Panc1 (cell line): ENCODE measurements around the gene NOA1. TPM values are rescaled to one million over a fixed set of nuclear protein-coding genes. Genes with fewer than 3 reads are reported as not detected.

Experiments
- ATAC-seq: fragments of 200-7000 bp; cut with Tn5 transposase; 2 replicates; pipeline ENCODE4 v1.9.1; 2020; ENCODE audit warnings: mild to moderate bottlenecking, moderate library complexity
- BruUV-seq: library from RNA; stranded (reverse); fragments of 400-500 nt; replicated peaks from 2 replicates; lab custom pipeline; 2021; lab: Mats Ljungman, UMichigan
- CTCF ChIA-PET: fragments of 300-600 bp; sonication (Branson Sonifier 250); formaldehyde crosslinking; loops from one replicate; lab custom pipeline; 2022; ENCODE audit warnings: antibody characterized with exemption; lab: Charles Lee
- POLR2A ChIA-PET: fragments of 300-600 bp; sonication (Branson Sonifier 250); formaldehyde crosslinking; loops from one replicate; lab custom pipeline; 2022; ENCODE audit warnings: antibody characterized with exemption; lab: Charles Lee
- DNase-seq: peaks from one replicate; pipeline ENCODE4 v3.0.0-alpha.2; 2010; ENCODE audit warnings: low read depth, low spot score
- H3K27ac ChIP-seq: 2 replicates; pipeline ENCODE4 v1.5.1; 2011; ENCODE audit warnings: mild to moderate bottlenecking, low read length, inconsistent platforms
- H3K27me3 ChIP-seq: fragments of 200-500 bp; sonication (Bioruptor generic); 2 replicates; pipeline ENCODE4 v1.6.0; 2014; ENCODE audit warnings: low read length, inconsistent platforms; ENCODE audit not compliant: control insufficient read depth, insufficient read depth
- H3K36me3 ChIP-seq: fragments of 200-500 bp; sonication (Bioruptor generic); 2 replicates; pipeline ENCODE4 v1.5.1; 2014; ENCODE audit warnings: inconsistent platforms, mild to moderate bottlenecking, low read length, moderate library complexity; ENCODE audit not compliant: control insufficient read depth, insufficient read depth
- H3K4me1 ChIP-seq: 2 replicates; pipeline ENCODE4 v1.5.1; 2011; ENCODE audit warnings: inconsistent platforms, mild to moderate bottlenecking, low read length, moderate library complexity; ENCODE audit not compliant: control insufficient read depth, insufficient read depth
- H3K4me3 ChIP-seq, 2 experiments: 2 replicates each; pipeline ENCODE4 v1.5.1; 2011 to 2012; ENCODE audit warnings: low read depth in 2 of 2, low read length in 2 of 2, mild to moderate bottlenecking in 2 of 2, inconsistent platforms in 1 of 2, moderate library complexity in 1 of 2
- H3K9me3 ChIP-seq: fragments of 200-500 bp; sonication (Bioruptor generic); 2 replicates; pipeline ENCODE4 v1.5.1; 2014; ENCODE audit warnings: low read depth, mild to moderate bottlenecking, inconsistent platforms, low read length, moderate library complexity; ENCODE audit not compliant: control insufficient read depth, insufficient read depth
- CTCF ChIP-seq: fragments of 450-650 bp; IDR thresholded peaks from 2 replicates; pipeline ENCODE4 v1.5.1; 2017; ENCODE audit warnings: mild to moderate bottlenecking
- POLR2AphosphoS5 ChIP-seq: IDR thresholded peaks from 2 replicates; pipeline ENCODE4 v1.6.1; 2012; ENCODE audit warnings: mild to moderate bottlenecking, low read depth, low read length, moderate library complexity
- SIN3A ChIP-seq: IDR thresholded peaks from 2 replicates; pipeline ENCODE4 v1.6.1; 2012; ENCODE audit warnings: low read depth, mild to moderate bottlenecking, low read length, moderate library complexity, borderline replicate concordance; ENCODE audit not compliant: insufficient read depth
- TCF7L2 ChIP-seq: IDR thresholded peaks from 2 replicates; pipeline ENCODE4 v1.6.1; 2011; ENCODE audit warnings: mild to moderate bottlenecking, low read depth, low read length, inconsistent platforms
- in situ Hi-C: cut with HindIII; loops from 2 replicates; pipeline ENCODE4 v1.10.0; 2016; ENCODE audit warnings: low sequenced_read_pairs, low pct_unique_long_range_greater_than_20kb
- intact Hi-C: fragments of 100-400 bp; cut with micrococcal nuclease; formaldehyde crosslinking; loops from one replicate; pipeline ENCODE4 v1.10.0; 2022; ENCODE audit not compliant: unreplicated experiment
- total RNA-seq: library from RNA; stranded (reverse); gene quantifications from one replicate; pipeline ENCODE4 v1.2.1, GENCODE V29; 2021; ENCODE audit not compliant: unreplicated experiment
- TF ChIP-seq, protein P1 (sequence below), 2 experiments: IDR thresholded peaks; 2 replicates each; pipeline ENCODE4 v1.6.1; 2011 to 2012; ENCODE audit warnings: low read depth in 2 of 2, control low read depth in 1 of 2, low read length in 1 of 2, mild to moderate bottlenecking in 1 of 2, moderate library complexity in 1 of 2; ENCODE audit not compliant: insufficient read depth in 1 of 2

The NOA1 gene
- total RNA-seq, 1 experiment from 2014 or later: 11.8 TPM

DNA sequence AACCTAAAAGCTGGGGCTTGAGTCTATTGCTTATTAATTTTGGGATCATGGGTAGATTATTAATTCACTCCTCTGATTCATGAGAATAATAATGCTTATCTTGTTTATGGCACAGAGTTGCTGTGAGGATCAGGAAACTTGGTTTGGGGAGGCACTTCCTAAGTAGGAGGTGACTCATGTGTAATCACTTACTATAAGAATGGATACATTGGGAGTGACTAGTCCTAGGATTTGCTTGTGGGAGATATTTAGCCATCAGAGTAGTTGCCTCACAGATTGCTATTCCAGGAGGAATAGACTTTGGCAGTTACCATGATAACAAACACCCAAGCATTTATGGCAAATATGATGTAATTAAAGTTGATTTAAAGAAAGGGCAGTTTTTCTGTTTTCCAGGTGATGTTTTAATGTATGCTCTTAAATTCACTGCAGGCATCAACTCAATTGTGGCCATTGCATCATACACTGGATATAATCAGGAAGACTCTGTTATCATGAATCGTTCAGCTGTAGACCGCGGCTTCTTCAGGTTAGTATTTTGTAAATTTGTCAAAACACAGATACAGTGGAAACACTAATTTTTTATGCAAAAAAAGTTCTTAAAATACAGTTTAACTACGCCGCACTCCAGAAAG, 43.2 kb upstream of the NOA1 start:
- no peaks in the 10 kb centered on the region for H3K9me3 ChIP-seq
- no peaks in the 10 kb centered on the region for H3K27me3 ChIP-seq
- H3K27ac ChIP-seq: no peak overlapping the region
- in situ Hi-C loops: no loop called here
- no peak for DNase-seq
- peaks cover 23% of the 10 kb centered on the region for H3K36me3 ChIP-seq
- H3K4me3 ChIP-seq: no peak overlapping the region
- ChIA-PET POLR2A (no interaction called here), CTCF (no interaction called here)
- H3K4me1 ChIP-seq: no peaks in the 10 kb centered on the region
- no peak for ATAC-seq
- intact Hi-C loops: no loop called here
- no peak for TF ChIP-seq CTCF
- TF ChIP-seq, protein P1, sequence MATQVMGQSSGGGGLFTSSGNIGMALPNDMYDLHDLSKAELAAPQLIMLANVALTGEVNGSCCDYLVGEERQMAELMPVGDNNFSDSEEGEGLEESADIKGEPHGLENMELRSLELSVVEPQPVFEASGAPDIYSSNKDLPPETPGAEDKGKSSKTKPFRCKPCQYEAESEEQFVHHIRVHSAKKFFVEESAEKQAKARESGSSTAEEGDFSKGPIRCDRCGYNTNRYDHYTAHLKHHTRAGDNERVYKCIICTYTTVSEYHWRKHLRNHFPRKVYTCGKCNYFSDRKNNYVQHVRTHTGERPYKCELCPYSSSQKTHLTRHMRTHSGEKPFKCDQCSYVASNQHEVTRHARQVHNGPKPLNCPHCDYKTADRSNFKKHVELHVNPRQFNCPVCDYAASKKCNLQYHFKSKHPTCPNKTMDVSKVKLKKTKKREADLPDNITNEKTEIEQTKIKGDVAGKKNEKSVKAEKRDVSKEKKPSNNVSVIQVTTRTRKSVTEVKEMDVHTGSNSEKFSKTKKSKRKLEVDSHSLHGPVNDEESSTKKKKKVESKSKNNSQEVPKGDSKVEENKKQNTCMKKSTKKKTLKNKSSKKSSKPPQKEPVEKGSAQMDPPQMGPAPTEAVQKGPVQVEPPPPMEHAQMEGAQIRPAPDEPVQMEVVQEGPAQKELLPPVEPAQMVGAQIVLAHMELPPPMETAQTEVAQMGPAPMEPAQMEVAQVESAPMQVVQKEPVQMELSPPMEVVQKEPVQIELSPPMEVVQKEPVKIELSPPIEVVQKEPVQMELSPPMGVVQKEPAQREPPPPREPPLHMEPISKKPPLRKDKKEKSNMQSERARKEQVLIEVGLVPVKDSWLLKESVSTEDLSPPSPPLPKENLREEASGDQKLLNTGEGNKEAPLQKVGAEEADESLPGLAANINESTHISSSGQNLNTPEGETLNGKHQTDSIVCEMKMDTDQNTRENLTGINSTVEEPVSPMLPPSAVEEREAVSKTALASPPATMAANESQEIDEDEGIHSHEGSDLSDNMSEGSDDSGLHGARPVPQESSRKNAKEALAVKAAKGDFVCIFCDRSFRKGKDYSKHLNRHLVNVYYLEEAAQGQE (IDR thresholded peaks at IDR 0.05; ENCODE audit: insufficient read depth in 1 of 2, low read depth in 2 of 2, low read length in 1 of 2): no peak
- TF ChIP-seq POLR2AphosphoS5: no peak
- TF ChIP-seq TCF7L2: no peak
- no peak for TF ChIP-seq SIN3A
- BruUV-seq: no TSS peak

- intact Hi-C loops (no loop called here), in situ Hi-C loops (no loop called here)
- ChIA-PET CTCF (no interaction called here), POLR2A (no interaction called here)
- ATAC-seq (no peak), DNase-seq (no peak)
- TF ChIP-seq CTCF (no peak), SIN3A (no peak), POLR2AphosphoS5 (no peak), TCF7L2 (no peak)
- TF ChIP-seq, protein P1 (IDR thresholded peaks at IDR 0.05; ENCODE audit: insufficient read depth in 1 of 2, low read depth in 2 of 2, low read length in 1 of 2): no peak
- peaks cover 22% of the 10 kb centered on the region for H3K36me3 ChIP-seq
- H3K4me3 ChIP-seq: no peak overlapping the region
- BruUV-seq: no TSS peak
- H3K9me3 ChIP-seq: no peaks in the 10 kb centered on the region
- H3K27me3 ChIP-seq: no peaks in the 10 kb centered on the region
- no peak overlapping the region for H3K27ac ChIP-seq
- no peaks in the 10 kb centered on the region for H3K4me1 ChIP-seq
Measured at GRCh38 chr4:57018980-57019379, 41.6 kb upstream of the NOA1 start.
